ENCODE results near the gene MEGF6.

DNA sequence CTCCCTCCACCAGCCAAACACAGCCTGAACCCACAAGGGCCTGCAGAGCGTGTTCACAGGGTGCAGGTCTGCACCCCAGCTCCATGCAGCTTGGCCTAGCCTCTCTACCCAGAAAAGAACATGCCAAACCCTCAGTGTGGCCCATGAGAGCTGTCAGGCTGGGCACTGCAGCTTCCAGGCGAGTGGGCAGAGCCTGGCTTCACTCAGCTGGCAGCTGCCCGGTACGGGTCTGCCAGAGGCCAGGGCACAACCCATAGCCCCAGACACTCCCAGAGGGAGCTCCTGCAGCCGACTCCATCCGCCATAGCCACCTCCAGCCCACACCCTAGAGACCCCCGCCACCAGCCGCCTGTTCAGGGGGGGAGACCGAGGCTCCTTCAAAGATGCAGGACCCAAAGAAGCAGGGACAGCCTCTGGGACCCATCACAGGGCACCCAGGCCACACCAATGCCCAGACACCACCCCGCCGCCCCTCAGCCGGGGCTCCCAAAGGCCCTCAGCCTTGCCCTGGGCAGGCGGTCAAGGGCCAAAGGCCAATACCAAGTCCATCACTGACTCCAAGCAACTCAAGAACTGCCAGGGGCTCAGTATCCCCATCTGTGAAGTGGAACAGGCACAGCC, 42.4 kb downstream of the MEGF6 start:
- no peak for TF ChIP-seq ZC3H10 (CRISPR knock-in tag; IDR thresholded peaks at IDR 0.05)
- TF ChIP-seq OSR1 (CRISPR knock-in tag; IDR thresholded peaks at IDR 0.05): no peak
- no peak for TF ChIP-seq TOX (CRISPR knock-in tag; IDR thresholded peaks at IDR 0.05; ENCODE audit: borderline replicate concordance)
- no peak for TF ChIP-seq ZFP30 (CRISPR knock-in tag; IDR thresholded peaks at IDR 0.05)
- TF ChIP-seq TCF4 (CRISPR knock-in tag; IDR thresholded peaks at IDR 0.05; ENCODE audit: borderline replicate concordance): no peak
- no peak for TF ChIP-seq CREB5 (CRISPR knock-in tag; IDR thresholded peaks at IDR 0.05; ENCODE audit: low read depth)
- TF ChIP-seq ZNF565 (CRISPR knock-in tag; conservative IDR thresholded peaks at IDR 0.05; ENCODE audit: low read depth): no peak
- no peak for TF ChIP-seq GLIS3 (CRISPR knock-in tag; IDR thresholded peaks at IDR 0.05)

Data from SK-N-SH treated with all-trans-retinoic acid at 6 μM for 48 hours (cell line).